CD4-positive, alpha-beta T cell treated with Interleukin-4 for 1 hour (primary cell): ENCODE results near the gene GLIS1.

Experiments used
- DNase-seq, 2 donors: peaks; one replicate each; pipeline ENCODE4 v3.0.0-alpha.2; 2020 to 2022

GLIS1 gene

GRCh38 chr1:53542551-53542950 is 196.4 kb downstream of the GLIS1 start:
- no peak for DNase-seq

- no peak for DNase-seq
Observed at GRCh38 chr1:53541761-53542550, 197.0 kb downstream of the GLIS1 start.

- DNase-seq, result no peak
Observed at GRCh38 chr1:53541263-53541625, 197.7 kb downstream of the GLIS1 start.

GRCh38 chr1:53540604-53541262 is 198.2 kb downstream of the GLIS1 start:
- DNase-seq, result no peak

- DNase-seq, result no peak
Observed at GRCh38 chr1:53539711-53540603, 199.0 kb downstream of the GLIS1 start.

GRCh38 chr1:53539226-53539625 is 199.7 kb downstream of the GLIS1 start:
- no peak for DNase-seq

GRCh38 chr1:53536606-53537005 is 202.4 kb downstream of the GLIS1 start:
- DNase-seq, result no peak

- DNase-seq, result no peak
Observed at GRCh38 chr1:53535846-53536245, 203.1 kb downstream of the GLIS1 start.

- no peak for DNase-seq
Observed at GRCh38 chr1:53535226-53535625, 203.7 kb downstream of the GLIS1 start.

GRCh38 chr1:53532912-53533311 is 206.1 kb downstream of the GLIS1 start:
- no peak for DNase-seq

- DNase-seq, result no peak
Observed at GRCh38 chr1:53532377-53532776, 206.6 kb downstream of the GLIS1 start.

- no peak for DNase-seq
Observed at GRCh38 chr1:53530550-53530949, 208.4 kb downstream of the GLIS1 start.

GRCh38 chr1:53529555-53529954 is 209.4 kb downstream of the GLIS1 start:
- no peak for DNase-seq

- DNase-seq, result no peak
Observed at GRCh38 chr1:53527368-53527767, 211.6 kb downstream of the GLIS1 start.

GRCh38 chr1:53526451-53527101 is 212.4 kb downstream of the GLIS1 start:
- no peak for DNase-seq

- no peak for DNase-seq
Observed at GRCh38 chr1:53525595-53525994, 213.4 kb downstream of the GLIS1 start.

GRCh38 chr1:53524428-53525375 is 214.3 kb downstream of the GLIS1 start:
- DNase-seq, result no peak

- DNase-seq, result no peak
Observed at GRCh38 chr1:53521924-53522552, 216.9 kb downstream of the GLIS1 start.

GRCh38 chr1:53520481-53520880 is 218.5 kb downstream of the GLIS1 start:
- no peak for DNase-seq

- DNase-seq, result no peak
Observed at GRCh38 chr1:53519421-53519820, 219.5 kb downstream of the GLIS1 start.

GRCh38 chr1:53518775-53519174 is 220.2 kb downstream of the GLIS1 start:
- DNase-seq, result no peak
